HG03342 (cell line): ENCODE measurements around the gene TEN1.
"Not testable (repeated sequence)": the region's sequence is repeated elsewhere in the genome, so short reads cannot be mapped to it uniquely, and the experiment has no call there.

ENCODE experiments used
- ATAC-seq: cut with Tn5 transposase; IDR thresholded peaks from one replicate; pipeline ENCODE4 v1.9.1; 2021; ENCODE audit warnings: mild to moderate bottlenecking, moderate library complexity; ENCODE audit not compliant: unreplicated experiment

Gene TEN1, protein sequence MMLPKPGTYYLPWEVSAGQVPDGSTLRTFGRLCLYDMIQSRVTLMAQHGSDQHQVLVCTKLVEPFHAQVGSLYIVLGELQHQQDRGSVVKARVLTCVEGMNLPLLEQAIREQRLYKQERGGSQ

DNA sequence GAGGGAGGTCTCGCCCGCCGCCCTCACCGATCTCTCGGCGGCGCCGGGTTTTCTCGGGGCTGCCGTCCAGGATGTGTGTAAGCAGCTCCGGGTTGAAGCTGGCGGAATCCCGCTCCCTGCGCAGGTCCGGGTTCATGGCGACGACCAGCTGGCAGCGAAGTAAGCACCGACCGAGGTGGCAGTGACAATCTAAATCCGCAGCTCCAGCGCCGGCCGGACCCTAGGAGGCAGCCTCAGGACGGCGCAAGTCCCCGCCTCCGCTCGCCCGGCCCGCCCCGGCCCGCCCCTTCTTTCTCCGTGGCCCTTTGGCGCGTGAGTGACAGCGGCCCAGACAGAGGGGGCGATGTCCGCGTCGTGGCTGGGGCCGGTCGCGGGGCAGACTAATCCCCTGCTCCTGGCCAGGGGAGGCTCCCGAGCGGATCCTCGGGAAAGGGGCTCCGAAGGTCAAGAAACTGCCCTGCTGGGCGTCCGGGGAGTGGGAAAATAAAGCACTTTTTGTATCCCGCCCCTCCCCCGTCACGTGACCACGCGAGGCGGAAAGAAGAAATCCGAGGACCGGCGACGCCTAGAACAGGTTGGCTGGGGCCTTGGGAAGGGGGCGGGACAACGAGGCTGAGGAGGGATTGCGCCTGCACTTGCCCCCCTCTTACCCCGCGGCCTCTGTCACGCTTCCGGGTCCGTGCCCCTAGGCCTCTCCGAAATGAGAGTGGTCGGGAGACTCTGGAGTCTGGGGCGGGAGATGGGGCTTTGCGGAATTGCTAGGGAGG, at the start of gene TEN1, which contains the start of gene ACOX1:
TEN1 (plus strand) TSS at position 303 of the 767 bp plus-strand sequence. CDS start 6,953 bp downstream, outside the sequence.
ACOX1 (minus strand) TSS at position 229 of the 767 bp plus-strand sequence; CDS start at position 136, 93 bp downstream.
- ATAC-seq, result peak; percentile 83

DNA sequence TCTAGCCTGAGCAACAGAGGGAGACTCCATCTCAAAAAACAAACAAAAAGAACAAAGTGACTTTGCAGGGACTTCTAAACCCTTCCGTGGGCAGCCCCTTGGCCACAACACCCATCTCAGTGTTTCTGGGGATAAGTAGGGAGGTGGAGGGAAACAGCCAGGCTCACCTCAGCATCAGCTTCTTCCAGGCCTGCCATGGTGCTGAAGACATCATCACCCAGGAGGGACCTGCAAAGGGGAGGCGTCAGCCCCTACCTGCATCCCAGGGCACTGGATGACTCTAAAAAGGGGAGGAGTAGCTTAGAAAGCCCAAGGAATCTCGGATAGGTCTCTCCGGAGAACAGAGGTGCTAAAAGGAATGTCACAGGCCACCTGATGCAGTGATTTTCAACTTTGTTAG, 48.0 kb upstream of the TEN1 start:
- ATAC-seq, result no peak

DNA sequence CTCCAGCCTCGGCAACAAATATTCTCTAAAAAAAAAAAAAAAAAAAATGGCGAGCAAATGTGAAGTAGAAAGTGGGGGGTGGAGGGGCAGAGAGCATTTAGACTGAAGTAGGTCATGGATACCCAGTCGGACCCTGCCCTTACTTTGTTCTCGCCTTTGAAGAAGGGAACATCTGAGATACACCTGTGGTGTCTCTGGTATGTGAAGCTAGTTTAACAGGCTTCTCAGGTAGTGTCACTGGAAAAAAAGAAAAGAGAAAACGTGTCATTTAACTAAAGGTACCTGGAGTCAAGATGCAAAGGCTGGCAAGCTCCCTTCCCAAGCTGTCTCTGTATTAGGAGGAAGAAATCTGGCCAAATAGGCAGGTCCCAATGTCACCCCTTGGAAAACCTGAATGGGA, 46.2 kb upstream of the TEN1 start:
- no peak for ATAC-seq

DNA sequence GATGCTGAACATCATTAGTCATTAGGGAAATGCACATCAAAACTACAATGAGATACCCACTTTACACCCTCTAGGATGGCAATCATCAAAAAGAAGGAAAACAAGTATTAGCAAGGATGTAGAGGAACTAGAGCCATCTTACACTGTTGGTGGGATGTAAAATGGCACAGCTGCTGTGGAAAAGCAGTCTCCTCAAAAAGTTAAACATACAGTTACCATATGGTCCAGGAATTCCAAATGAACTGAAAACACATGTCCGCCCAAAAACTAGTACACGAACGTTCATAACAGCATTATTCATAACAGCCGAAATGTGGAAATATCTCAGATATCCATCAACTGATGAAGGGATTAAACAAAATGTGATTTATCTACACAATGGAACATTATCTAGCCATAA, 45.2 kb upstream of the TEN1 start:
- no peak for ATAC-seq

DNA sequence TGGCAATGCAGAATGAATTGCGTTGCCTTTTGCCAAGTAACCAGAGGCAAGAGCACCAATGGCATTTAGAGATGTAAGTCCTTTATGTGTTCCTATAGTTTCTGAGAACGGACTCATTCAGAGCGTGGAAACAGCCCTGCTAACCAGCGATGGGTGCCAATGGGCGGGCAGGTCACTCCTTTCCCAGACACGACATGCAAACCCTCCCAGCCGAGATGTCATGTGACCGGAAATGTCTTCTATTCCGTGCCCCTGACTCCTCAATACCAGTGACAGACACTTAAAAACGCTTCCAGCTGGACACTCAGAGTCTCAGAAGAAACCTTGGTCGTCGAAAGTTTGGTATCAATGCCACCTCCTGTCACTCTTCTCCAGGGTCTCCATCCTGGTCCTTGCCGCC, 41.4 kb upstream of the TEN1 start:
- ATAC-seq, result no peak

DNA sequence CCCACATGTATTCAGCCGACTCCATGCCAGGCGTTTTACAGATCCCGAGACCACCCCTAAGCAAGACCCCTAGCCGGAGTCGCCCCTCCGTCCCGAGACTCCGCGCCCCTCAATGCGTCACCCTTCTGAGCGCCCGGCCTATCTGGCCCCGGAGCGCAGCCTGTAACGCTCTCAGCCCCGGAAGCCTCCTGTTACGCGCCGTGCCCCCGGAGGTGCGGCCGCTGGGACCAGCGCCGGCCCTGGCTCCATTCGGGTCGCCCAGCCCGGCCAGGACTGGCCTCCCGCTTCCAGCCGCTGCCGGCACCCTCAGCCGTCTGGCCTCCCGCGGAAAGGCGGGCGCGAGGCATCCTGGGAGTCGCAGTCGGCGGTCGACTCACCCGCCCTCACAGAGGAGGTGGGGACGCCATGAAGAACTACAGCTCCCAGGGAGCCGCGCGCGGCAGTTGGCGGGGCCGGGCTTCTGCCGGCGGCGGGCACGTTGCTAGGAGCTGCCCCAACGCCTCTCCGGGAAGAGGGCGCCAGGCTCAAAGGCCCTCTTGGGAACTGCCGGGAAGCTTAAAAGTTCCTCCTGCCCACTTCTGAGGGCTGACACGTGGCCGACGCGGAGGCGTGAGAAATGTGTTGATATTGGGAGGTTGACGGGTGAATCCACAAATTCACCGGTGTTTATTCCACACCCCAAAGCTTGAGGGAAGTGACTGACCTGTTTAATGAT, 38.2 kb upstream of the TEN1 start, which contains the start of gene FBF1:
FBF1 (minus strand) TSS at position 316 of the 715 bp plus-strand sequence. CDS start 2,893 bp downstream, outside the sequence.
- peak; percentile 93 for ATAC-seq

DNA sequence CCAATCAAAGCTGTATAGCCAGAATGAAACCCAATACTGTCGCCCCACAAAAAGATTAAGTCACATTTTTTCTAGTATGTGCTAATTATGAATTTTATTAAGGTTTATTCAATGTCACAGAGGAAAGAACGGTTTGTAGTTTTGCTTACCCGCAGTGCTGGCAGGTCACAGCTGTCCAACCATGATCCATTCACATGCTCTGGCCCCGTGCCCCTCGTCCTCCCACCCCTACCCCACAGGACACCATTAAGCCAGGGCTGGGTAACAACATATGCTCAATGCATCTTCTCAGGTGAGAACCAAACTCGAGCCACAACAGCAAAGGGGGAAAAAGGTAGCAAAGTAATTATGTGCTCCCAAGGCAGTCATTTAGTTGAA, 37.6 kb upstream of the TEN1 start:
- no peak for ATAC-seq

DNA sequence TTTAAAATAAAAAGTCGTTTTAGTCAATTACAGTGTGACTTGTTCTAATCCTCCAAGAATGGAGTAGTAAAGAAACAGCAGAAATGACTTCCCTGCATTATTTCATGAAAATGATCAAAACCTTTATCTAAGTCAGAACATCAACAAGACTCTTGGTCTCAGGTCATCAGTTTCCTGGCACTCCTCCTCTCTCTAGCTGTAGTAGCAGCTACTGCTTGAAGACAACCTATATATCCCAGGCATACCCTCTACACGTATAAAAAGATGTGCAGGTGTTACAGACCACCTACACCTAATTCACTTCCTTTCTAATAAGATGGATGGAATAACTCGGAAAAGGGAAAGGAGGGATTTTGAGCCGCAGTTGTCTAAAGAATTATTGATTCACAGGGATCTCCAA, 36.6 kb upstream of the TEN1 start:
- no peak for ATAC-seq

DNA sequence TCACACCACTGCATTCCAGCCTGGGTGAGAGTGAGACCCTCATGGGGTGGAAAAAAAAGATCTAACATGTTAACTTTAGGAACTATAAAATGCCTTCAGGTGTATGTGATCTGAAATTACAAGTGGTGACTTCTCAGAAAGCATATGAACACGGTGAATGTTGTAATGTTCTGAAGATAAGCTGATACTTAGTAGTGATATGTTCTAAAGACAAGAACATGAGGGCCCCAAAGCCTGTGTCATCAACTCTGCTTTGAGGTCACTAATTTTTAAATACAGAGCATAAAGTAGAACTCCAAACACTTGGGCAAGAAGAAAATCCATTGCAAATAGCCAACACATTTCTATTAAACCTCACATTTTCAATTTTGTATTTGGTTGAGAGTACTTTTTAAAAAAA, 35.5 kb upstream of the TEN1 start:
- ATAC-seq, result no peak

DNA sequence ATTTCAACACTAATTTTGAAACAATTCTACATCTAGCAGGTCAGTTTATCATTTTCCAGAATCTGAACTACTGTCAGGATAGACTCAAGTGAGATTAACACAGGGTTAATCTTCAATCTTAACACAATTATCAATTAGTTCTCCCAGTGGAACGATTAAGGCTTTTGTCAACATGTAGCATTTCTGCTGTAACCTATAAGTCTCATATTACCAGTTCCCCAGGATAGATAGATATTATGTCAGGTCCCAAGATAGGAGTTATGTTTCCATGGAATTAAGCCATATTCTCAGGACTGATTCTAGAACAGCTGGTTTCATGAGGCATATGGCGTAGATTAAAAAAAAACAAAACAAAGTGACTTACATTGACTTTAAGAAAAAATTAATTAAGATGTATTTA, 33.8 kb upstream of the TEN1 start:
- no peak for ATAC-seq

DNA sequence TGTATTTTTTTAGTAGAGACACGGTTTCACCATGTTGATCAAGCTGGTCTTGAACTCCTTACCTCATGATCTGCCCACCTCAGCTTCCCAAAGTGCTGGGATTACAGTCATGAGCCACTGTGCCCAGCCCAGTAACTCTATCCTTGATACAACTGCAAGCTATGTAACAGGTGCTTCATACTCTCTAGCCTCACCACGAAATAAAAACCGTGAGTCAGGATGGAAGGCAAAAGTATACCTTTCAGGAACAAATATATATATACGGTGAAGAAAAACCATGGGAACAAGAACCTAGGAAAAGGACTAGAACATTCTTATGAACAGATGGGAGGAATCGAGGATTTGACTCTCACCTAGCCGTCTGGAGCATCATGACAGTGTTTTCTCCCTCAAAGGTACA, 28.6 kb upstream of the TEN1 start:
- no peak for ATAC-seq

DNA sequence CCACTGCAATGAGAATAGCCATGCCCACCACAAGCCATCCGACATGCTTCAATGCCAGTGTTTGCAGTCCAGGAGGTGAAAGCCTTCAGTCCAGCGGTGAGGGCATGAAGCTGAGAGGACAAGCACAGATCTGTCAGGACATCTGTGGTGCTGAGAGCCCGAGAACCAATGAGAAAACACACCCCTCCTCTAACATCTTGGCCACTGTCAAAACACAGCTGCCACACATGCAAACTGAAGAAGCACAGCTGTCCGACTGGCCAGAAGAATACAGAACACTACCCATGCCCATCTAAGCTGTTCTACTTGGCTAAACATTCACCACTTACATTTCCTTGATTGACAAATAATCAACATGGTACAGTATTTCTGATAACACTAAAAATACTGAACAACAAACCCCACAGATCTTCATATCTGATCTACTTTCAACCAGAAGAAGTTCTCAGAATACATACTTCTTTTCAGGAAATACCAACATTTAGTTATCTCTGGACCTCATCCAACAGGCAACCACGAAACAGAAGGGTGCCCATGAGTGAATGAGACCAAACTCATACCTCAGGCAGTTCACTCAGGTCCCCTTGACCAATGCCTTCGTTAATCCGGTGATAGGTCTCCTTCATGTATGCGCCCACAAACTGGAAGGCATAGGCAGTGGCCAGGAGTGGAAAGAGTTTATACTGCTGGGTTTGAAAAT, 28.0 kb upstream of the TEN1 start:
- ATAC-seq, result no peak

DNA sequence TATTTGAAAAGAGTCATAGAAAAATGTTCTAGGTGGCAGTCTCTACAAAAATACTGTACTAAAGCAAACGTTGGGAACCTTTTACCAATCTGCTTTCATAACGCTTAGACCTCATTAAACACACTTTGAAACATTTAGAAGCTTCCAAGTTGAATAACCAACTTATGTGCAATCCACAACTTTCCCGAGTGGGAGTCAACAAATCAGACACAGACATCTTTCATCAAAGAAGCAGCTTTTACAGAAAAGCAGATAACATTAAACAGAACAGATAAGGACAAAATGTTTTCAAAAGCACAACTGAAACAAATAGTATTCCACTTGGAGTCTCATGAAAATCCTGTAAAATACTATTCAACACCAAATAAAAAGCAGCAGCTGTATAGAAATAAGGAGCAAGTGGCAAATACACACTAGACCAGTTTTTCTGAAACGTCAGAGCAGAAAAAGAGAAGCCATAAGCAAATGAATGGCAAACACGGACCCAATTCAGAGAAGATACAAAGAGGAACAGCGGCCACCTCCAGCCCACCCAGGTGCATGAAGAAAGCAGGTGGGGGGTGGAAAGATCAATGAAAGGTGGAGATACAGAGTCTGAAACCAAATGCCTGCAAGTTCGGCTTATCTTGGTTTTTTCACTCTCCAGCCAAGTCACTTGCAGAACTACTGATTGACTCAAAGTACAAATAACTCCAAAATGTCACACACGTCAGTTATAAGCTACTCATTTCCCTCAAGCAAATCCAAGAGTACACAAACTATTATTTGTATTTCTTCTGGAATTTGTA, 19.8 kb upstream of the TEN1 start:
- no peak for ATAC-seq

DNA sequence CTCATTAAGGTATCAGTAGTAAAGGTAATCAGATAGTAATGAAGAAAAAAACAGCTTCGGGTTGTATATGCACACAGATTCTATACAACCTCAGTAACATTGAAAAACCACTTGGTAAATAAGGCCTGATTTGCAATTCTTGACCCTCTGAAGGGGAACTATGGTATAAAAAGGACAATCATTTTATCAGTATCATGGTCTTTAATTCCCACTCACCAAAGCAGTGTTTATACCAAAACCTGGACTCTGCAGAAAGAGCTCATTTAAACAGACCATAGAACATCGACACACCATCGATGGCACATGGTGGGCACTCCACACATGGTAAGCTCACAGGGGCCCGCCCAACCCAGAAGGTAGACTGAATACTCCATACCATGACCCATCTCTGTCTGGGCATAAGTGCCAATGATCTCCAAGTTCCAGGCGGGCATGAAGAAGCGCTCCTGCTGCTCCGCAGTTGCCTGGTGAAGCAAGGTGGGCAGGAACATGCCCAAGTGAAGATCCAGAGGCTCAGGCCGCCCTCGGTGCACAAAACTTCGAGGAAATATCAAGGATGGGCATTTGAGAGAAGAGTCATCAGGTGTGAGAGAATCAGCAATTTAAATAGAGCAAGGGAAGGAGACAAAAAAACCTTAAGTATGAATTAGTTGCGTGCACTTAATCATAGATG, 19.1 kb upstream of the TEN1 start:
- ATAC-seq, result no peak

DNA sequence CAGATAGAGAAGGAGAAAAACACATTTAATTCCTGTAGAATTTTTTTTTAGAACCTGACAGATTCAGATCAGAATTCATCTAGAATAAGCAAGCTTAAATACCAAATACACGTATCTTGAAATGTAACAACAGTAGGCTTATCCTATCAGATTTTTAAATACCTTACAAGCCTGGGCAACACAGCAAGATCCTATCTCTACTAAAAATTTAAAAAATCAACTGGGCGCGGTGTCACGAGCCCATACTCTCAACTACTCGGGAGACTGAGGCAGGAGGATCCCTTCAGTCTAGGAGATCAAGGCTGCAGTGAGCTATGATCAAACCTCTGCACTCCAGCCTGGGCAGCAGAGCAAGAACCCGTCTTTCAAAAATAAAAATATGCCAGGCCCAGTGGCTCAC, 13.6 kb upstream of the TEN1 start:
- ATAC-seq, result no peak

DNA sequence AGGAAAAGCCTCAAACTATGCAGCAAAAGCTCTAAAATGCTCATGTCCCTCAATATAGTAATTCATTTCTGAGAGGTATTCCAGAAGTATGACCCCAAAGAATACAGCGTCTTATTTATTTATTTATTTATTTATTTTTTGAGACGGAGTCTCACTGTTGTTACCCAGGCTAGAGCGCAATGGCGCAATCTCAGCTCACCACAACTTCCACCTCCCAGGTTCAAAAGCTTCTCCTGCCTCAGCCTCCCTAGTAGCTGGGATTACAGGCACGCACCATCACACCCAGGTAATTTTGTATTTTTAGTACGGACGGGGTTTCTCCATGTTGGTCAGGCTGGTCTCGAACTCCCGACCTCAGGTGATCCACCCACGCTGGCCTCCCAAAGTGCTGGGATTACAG, 10.0 kb upstream of the TEN1 start:
- ATAC-seq, result not testable (repeated sequence)

DNA sequence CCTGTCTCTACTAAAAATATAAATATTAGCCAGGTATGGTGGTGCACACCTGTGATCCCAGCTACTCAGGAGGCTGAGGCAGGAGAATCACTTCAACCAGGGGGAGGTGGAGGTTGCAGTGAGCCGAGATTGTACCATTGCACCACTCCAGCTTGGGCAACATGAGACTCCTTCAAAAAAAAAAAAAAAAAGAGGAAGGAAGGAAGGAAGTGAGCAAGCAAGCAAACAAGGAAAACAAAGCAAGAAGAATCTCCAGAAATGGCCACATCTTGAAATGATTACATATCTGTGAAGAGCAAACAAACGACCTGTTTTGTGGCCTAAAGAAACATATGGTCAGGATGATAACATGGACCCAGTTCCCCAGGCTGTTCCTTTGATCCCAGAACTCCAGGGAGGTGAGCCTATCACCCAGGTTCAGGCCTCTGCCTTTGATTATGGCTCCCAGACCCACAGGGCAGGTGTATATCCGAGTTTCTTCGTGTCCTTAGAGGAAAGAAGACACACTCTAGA, 9.0 kb upstream of the TEN1 start:
- no peak for ATAC-seq

DNA sequence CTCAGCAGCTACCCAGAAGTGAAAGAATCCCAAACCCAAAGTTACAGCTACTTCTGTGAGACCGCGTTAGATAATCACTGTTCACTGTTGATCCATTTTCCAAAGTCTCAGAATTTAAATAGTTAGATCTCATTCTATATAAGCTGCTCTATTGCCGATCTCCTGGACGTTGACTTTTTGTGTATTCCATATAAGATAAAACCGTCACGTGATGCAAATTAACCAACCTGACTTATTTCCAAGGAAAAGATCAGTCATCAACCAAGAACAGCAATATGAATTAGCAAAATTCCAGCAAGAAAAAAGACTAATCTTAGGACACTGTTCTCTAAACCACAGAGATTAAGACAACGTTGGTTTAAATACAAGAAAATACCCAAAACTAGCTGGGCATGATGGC, 8.4 kb upstream of the TEN1 start:
- no peak for ATAC-seq

DNA sequence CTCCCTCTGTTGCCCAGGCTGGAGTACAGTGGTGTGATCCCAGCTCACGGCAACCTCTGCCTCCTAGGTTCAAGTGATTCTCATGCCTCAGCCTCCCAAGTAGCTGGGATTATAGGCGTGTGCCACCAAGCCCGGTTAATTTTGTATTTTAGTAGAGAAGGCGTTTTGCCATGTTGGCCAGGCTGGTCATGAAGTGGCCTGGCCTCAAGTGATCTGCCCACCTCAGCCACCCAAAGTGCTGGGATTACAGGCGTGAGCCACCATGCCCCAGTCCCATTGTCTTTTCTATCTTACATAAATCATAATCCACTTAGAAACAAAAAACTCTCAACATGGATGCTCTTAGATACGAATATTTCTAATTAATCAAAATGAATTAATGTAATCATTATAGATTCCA, 3.9 kb upstream of the TEN1 start:
- not testable (repeated sequence) for ATAC-seq

DNA sequence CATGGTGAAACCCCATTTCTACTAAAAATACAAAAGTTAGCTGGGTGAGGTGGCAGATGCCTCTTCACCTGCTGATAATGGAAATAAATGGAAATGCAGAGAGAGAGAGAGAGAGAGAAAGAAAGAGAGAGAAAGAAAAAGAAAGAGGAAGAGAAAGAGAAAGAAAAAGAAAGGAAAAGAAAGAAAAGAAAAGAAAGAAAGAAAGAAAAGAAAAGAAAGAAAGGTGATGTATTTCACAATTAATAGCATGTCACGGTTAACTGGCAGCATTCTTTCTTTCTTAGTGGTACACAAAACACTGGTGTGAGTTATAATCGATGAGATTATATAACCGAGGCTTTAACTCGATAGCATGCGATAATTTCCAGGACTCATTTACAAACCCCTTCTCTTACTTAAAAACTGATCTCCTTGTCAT, 3.3 kb upstream of the TEN1 start:
- ATAC-seq, result no peak
